HG02852 (cell line): Measurements from ENCODE around the gene TALDO1.

Experiments
- ATAC-seq: cut with Tn5 transposase; IDR thresholded peaks from one replicate; pipeline ENCODE4 v1.9.1; 2021; ENCODE audit warnings: mild to moderate bottlenecking, moderate library complexity; ENCODE audit not compliant: unreplicated experiment

The TALDO1 gene

GRCh38 chr11:714436-714835 is 32.8 kb upstream of the TALDO1 start:
- no peak for ATAC-seq

GRCh38 chr11:719214-720016 is 27.8 kb upstream of the TALDO1 start:
- no peak for ATAC-seq

DNA sequence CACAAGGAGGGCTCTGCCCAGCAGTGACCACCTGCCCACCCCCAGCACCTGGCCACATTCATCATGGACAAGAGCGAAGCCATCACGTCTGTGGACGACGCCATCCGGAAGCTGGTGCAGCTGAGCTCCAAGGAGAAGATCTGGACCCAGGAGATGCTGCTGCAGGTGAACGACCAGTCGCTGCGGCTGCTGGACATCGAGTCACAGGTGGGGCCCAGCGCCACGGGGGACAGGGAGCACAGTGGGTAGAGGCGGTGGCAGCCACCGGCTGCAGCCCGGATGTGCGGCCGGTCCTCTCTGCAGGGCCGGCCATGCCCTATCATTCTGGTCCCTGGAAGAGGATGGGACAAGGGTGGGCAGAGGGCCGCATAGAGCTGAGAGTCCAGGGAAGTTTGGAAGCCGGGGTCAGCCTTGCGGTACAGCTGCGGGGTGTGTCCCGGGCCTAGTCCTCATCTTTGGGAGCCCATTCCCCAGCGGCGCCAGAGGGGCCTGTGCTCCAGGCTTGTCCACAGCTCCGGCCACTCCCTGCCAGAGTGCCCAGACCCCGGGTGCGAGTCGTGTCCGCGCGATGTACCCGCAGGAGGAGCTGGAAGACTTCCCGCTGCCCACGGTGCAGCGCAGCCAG is 27.1 kb upstream of the TALDO1 start:
- ATAC-seq: no peak

GRCh38 chr11:720642-721246 is 26.5 kb upstream of the TALDO1 start:
- ATAC-seq: no peak

DNA sequence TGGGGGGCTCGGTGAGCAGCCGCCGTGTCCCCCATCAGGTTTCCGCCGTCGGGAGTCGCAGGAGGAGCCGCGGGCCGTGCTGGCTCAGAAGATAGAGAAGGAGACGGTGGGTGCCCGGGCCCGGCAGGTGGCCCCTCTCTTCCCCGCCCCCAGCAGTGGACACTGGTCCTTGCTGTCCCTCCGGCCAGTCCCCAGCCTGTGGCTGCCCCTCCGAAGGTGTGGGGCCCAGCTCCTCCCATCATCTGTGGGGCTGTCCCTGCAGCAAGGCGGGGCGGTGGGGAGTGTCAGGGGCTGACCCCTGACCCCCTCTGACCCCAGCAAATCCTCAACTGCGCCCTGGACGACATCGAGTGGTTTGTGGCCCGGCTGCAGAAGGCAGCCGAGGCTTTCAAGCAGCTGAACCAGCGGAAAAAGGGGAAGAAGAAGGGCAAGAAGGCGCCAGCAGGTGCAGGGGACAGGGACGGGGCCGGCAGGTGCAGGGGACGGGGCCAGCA is 26.0 kb upstream of the TALDO1 start:
- ATAC-seq: no peak

DNA sequence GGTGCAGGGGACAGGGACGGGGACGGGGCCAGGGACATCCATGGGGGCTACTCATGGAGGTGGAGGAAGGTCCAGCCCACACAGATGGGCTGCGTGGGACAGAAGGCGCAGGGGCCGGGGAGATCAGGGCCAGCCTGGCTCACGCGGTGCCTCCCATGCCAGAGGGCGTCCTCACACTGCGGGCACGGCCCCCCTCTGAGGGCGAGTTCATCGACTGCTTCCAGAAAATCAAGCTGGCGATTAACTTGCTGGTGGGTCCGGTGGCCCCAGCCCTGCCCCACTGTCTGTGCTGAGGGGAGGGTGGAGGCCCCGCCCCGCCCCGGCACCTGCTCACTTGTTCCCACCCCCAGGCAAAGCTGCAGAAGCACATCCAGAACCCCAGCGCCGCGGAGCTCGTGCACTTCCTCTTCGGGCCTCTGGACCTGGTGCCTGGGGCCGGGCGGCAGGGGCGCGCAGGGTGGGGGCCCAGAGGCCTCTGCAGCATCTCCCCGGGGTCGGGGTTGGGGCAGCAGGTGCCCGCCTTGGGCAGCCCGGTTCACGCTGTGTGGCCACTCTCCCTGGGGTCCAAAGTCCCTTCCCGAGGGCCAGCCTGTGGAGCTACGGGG is 25.4 kb upstream of the TALDO1 start:
- no peak for ATAC-seq

- ATAC-seq: no peak
Observed at GRCh38 chr11:722346-722811, 24.9 kb upstream of the TALDO1 start.

GRCh38 chr11:723120-723883 is 24.0 kb upstream of the TALDO1 start:
- ATAC-seq: no peak

- ATAC-seq: no peak
Observed at GRCh38 chr11:724049-724777, 23.1 kb upstream of the TALDO1 start.

DNA sequence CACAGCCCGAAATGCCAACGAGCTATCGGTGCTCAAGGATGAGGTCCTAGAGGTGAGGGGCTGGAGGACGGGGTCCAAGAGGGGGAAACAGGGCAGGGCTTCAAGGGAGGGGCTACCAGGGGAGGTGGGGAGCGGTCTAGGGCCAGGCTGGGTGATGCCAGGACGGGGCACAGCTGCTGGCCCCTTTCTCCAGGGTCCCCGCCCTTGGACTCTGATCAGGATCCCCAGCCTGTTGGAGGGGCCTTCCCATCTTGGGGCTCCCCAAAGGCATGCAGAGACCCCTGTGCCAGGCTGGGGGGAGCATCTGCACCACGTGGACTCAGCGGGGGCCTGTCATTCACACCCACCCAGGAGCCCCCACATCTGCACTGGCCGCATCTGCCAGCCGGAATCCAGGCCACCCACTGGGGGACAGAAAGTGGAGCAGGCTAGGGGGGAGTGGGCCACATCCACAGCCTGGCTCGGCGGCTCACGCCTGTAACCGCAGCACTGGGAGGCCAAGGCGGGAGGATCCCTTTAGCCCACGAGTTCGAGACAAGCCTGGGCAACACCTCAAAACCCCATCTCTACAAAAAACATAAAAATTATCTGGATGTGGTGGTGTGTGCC is 22.4 kb upstream of the TALDO1 start:
- ATAC-seq: no peak

- ATAC-seq: no peak
Observed at GRCh38 chr11:725624-726202, 21.6 kb upstream of the TALDO1 start.

- ATAC-seq: no peak
Observed at GRCh38 chr11:726278-727220, 20.7 kb upstream of the TALDO1 start.

- ATAC-seq: no peak
Observed at GRCh38 chr11:727281-727701, 20.0 kb upstream of the TALDO1 start.

GRCh38 chr11:727859-728748 is 19.2 kb upstream of the TALDO1 start:
- no peak for ATAC-seq

DNA sequence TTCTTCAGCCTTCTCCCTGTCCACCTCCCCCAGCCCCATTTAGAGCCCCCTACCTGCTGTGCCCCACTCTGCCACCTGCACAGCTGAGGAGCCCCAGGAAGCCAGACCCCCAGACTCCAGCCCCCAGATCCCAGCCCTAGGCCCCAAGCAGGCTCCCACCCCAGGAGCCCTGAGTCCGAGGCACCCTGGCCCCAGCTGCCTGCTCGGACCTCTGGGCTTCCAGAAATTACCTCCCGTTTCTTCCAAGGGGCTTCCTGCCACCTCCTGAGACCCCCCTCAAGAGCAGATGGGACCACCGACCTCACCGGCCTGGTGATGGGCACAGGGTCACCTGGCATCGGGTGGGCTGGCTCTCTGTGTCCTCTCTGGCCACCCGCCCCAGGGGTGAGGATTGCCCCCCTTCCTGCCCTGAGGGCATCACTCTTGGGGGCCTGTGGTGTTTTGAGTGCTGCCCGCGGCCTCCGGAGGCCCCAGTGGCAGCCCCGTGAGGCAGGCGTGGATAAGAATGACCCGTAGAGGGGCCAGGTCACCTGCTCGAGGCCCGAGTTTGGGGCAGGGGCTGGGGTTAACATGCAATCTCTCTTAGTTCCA is 18.3 kb upstream of the TALDO1 start:
- ATAC-seq: no peak

GRCh38 chr11:729492-730074 is 17.7 kb upstream of the TALDO1 start:
- ATAC-seq: no peak
